ENCODE results near the gene HCN2.

The HCN2 gene

GRCh38 chr19:608155-609003 lies 18.7 kb downstream of the HCN2 start:
- Histone ChIP-seq H3F3A (ENCODE audit: insufficient read depth, low read length) (no peaks in the 10 kb centered on the region), H3K4me1 (ENCODE audit: insufficient read depth, low read length, severe bottlenecking) (peaks cover 33% of the 10 kb centered on the region), H4K20me1 (ENCODE audit: insufficient read depth, low read length) (no peaks in the 10 kb centered on the region), H3K27ac (ENCODE audit: low read depth, low read length, poor library complexity, severe bottlenecking) (peak overlapping the region; percentile 89), H3K4me3 (ENCODE audit: low read depth, low read length, poor library complexity, severe bottlenecking) (no peak overlapping the region), H3K9ac (ENCODE audit: low read length) (no peak overlapping the region; the same call in 1 of the 2 replicates), H3K9me2 (ENCODE audit: low read depth, low read length) (no peaks in the 10 kb centered on the region), H3K79me2 (ENCODE audit: insufficient read depth, low read length) (no peaks in the 10 kb centered on the region), H2AFZ (ENCODE audit: low read length) (no peak overlapping the region), H3K27me3 (ENCODE audit: insufficient read depth, low read length) (no peaks in the 10 kb centered on the region), H3K36me3 (ENCODE audit: insufficient read depth, low read length) (peaks cover 5% of the 10 kb centered on the region; the same call in 1 of the 2 replicates), H3K9me3 (ENCODE audit: low read length) (no peaks in the 10 kb centered on the region), H3K4me2 (ENCODE audit: low read length) (no peak overlapping the region)
- no peak for TF ChIP-seq EZH2 (IDR thresholded peaks at IDR 0.05; ENCODE audit: borderline replicate concordance, low read length)
- no peak for TF ChIP-seq CTCF (IDR thresholded peaks at IDR 0.05; ENCODE audit: low read length)

GRCh38 chr19:609004-609346 lies 19.3 kb downstream of the HCN2 start:
- Histone ChIP-seq H2AFZ (ENCODE audit: low read length) (no peak overlapping the region), H3K9ac (ENCODE audit: low read length) (no peak overlapping the region; the same call in 1 of the 2 replicates), H3K36me3 (ENCODE audit: insufficient read depth, low read length) (peaks cover 5% of the 10 kb centered on the region; the same call in 1 of the 2 replicates), H3K4me1 (ENCODE audit: insufficient read depth, low read length, severe bottlenecking) (peaks cover 33% of the 10 kb centered on the region), H3K4me3 (ENCODE audit: low read depth, low read length, poor library complexity, severe bottlenecking) (no peak overlapping the region), H3K9me3 (ENCODE audit: low read length) (no peaks in the 10 kb centered on the region), H3K4me2 (ENCODE audit: low read length) (no peak overlapping the region), H3F3A (ENCODE audit: insufficient read depth, low read length) (no peaks in the 10 kb centered on the region), H3K27ac (ENCODE audit: low read depth, low read length, poor library complexity, severe bottlenecking) (peak overlapping the region; percentile 89), H4K20me1 (ENCODE audit: insufficient read depth, low read length) (no peaks in the 10 kb centered on the region), H3K9me2 (ENCODE audit: low read depth, low read length) (no peaks in the 10 kb centered on the region), H3K27me3 (ENCODE audit: insufficient read depth, low read length) (no peaks in the 10 kb centered on the region), H3K79me2 (ENCODE audit: insufficient read depth, low read length) (no peaks in the 10 kb centered on the region)
- TF ChIP-seq CTCF (IDR thresholded peaks at IDR 0.05; ENCODE audit: low read length) (no peak), EZH2 (IDR thresholded peaks at IDR 0.05; ENCODE audit: borderline replicate concordance, low read length) (no peak)

GRCh38 chr19:610071-610800 lies 20.6 kb downstream of the HCN2 start:
- Histone ChIP-seq H3K9me2 (ENCODE audit: low read depth, low read length) (no peaks in the 10 kb centered on the region), H3K9ac (ENCODE audit: low read length) (peak overlapping the region; percentile 66), H3K79me2 (ENCODE audit: insufficient read depth, low read length) (no peaks in the 10 kb centered on the region), H4K20me1 (ENCODE audit: insufficient read depth, low read length) (no peaks in the 10 kb centered on the region), H2AFZ (ENCODE audit: low read length) (no peak overlapping the region), H3F3A (ENCODE audit: insufficient read depth, low read length) (no peaks in the 10 kb centered on the region), H3K36me3 (ENCODE audit: insufficient read depth, low read length) (peaks cover 14% of the 10 kb centered on the region; the same call in 1 of the 2 replicates), H3K9me3 (ENCODE audit: low read length) (no peaks in the 10 kb centered on the region), H3K27ac (ENCODE audit: low read depth, low read length, poor library complexity, severe bottlenecking) (peak overlapping the region; percentile 89), H3K27me3 (ENCODE audit: insufficient read depth, low read length) (no peaks in the 10 kb centered on the region), H3K4me1 (ENCODE audit: insufficient read depth, low read length, severe bottlenecking) (peaks cover 33% of the 10 kb centered on the region), H3K4me2 (ENCODE audit: low read length) (peak overlapping the region; percentile 73), H3K4me3 (ENCODE audit: low read depth, low read length, poor library complexity, severe bottlenecking) (peak overlapping the region; percentile 52)
- TF ChIP-seq EZH2 (IDR thresholded peaks at IDR 0.05; ENCODE audit: borderline replicate concordance, low read length) (no peak), CTCF (IDR thresholded peaks at IDR 0.05; ENCODE audit: low read length) (no peak)

All from OCI-LY1 (cell line).